Measurements from ENCODE around the gene PURB. TPM values are rescaled to one million over a fixed set of nuclear protein-coding genes. Genes with fewer than 3 reads are reported as not detected.

Gene PURB
- total and polyA plus RNA-seq, 9 of the 15 experiments (the other 6 are each of a cell fraction or from before 2014, with no cell fraction given) = 1.6 to 14.1 (median 8.8) TPM

DNA sequence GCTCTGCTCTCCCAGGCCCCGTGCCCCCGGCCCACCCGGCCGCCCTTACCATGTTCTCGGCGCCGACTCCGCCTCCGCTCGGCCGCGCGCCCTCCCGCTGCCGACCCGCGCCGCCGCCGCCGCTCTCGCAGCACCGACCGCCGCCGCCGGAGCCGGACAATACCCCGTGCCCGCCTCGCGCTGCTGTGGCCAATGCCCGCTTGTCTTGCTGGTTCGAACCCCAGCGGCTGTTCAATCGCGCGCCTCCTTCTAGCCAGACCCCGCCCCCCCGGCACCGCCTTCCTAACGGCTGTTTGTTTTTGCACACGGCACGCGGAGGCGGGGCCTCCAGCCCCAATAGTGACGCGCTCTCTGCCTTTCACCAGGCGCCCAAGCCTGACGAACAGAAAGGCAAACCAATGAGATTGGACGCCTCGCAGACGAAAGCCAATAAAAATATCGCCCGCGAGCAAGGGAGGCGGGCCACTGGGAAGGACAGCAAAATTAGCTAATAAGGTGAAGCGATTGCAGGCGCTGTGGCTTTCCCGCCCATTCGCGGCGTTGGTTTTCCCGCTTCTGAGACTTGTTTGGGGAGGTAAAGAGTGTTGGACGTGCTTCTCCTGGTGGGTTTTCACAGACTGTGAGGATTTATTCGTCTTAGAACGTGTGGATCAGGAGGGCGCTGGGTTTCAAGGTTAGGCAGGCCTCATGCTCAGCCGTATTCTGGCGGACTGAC lies 37.3 kb downstream of the PURB start, which contains the start of gene H2AZ2 (continued):
- TF ChIP-seq RERE (CRISPR knock-in tag; IDR thresholded peaks at IDR 0.05; ENCODE audit: borderline replicate concordance) = no peak
- no peak for TF ChIP-seq TGIF2 (CRISPR knock-in tag; IDR thresholded peaks at IDR 0.05)
- 0 out of 2 replicates have a peak, but pooled peaks have one; percentile 44 for TF ChIP-seq CBX1 (IDR thresholded peaks at IDR 0.05; ENCODE audit: low read depth)
- TF ChIP-seq TCF3 (CRISPR knock-in tag; IDR thresholded peaks at IDR 0.05) = no peak
- no peak for TF ChIP-seq FUS (optimal IDR thresholded peaks at IDR 0.05; ENCODE audit: low read depth, low read length)
- TF ChIP-seq MITF (IDR thresholded peaks at IDR 0.05) = peak; percentile 38; the same call in 1 of the 2 replicates
- no peak for TF ChIP-seq NFE2L1 (tag; IDR thresholded peaks at IDR 0.05; ENCODE audit: borderline replicate concordance, low read depth)
- TF ChIP-seq PCBP2 (IDR thresholded peaks at IDR 0.05; ENCODE audit: low read depth, low read length, poor library complexity, severe bottlenecking) = no peak
- TF ChIP-seq, protein P1, sequence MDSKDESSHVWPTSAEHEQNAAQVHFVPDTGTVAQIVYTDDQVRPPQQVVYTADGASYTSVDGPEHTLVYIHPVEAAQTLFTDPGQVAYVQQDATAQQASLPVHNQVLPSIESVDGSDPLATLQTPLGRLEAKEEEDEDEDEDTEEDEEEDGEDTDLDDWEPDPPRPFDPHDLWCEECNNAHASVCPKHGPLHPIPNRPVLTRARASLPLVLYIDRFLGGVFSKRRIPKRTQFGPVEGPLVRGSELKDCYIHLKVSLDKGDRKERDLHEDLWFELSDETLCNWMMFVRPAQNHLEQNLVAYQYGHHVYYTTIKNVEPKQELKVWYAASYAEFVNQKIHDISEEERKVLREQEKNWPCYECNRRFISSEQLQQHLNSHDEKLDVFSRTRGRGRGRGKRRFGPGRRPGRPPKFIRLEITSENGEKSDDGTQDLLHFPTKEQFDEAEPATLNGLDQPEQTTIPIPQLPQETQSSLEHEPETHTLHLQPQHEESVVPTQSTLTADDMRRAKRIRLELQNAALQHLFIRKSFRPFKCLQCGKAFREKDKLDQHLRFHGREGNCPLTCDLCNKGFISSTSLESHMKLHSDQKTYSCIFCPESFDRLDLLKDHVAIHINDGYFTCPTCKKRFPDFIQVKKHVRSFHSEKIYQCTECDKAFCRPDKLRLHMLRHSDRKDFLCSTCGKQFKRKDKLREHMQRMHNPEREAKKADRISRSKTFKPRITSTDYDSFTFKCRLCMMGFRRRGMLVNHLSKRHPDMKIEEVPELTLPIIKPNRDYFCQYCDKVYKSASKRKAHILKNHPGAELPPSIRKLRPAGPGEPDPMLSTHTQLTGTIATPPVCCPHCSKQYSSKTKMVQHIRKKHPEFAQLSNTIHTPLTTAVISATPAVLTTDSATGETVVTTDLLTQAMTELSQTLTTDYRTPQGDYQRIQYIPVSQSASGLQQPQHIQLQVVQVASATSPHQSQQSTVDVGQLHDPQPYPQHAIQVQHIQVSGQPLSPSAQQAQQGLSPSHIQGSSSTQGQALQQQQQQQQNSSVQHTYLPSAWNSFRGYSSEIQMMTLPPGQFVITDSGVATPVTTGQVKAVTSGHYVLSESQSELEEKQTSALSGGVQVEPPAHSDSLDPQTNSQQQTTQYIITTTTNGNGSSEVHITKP (IDR thresholded peaks at IDR 0.05; ENCODE audit: partially characterized antibody) = no peak
- TF ChIP-seq ZKSCAN3 (CRISPR knock-in tag; IDR thresholded peaks at IDR 0.05) = no peak
- no peak for TF ChIP-seq SFPQ (IDR thresholded peaks at IDR 0.05; ENCODE audit: low read depth, low read length)
- no peak for TF ChIP-seq RFX5 (IDR thresholded peaks at IDR 0.05; ENCODE audit: low read depth, low read length)

Data from K562 (cell line).